SK-N-SH (cell line): ENCODE data around the gene SPATA31C1. TPM values are rescaled to one million over a fixed set of nuclear protein-coding genes. Genes with fewer than 3 reads are reported as not detected.

Source experiments
- CTCF ChIA-PET: fragments of 300-600, 350-600 bp; formaldehyde crosslinking; extraction: SDS; loops from one replicate; lab custom pipeline; 2021; lab: Yijun Ruan, JAX
- POLR2A ChIA-PET: fragments of 350-600 bp; sonication (Branson Sonifier 250); formaldehyde crosslinking; extraction: SDS; loops from one replicate; lab custom pipeline; 2020; ENCODE audit warnings: antibody characterized with exemption, inconsistent platforms; lab: Yijun Ruan, JAX
- DNase-seq: peaks from one replicate; pipeline ENCODE4 v3.0.0; 2012
- H2AFZ ChIP-seq: fragments of 200-600 bp; sonication (generic); 2 replicates; pipeline ENCODE4 v1.8.1; 2016; ENCODE audit warnings: antibody characterized with exemption, mild to moderate bottlenecking, low read depth
- H3F3A ChIP-seq: fragments of 200-600 bp; sonication (generic); replicated peaks from 2 replicates; pipeline ENCODE3; 2016; ENCODE audit warnings: antibody characterized with exemption, mild to moderate bottlenecking; ENCODE audit not compliant: insufficient read depth
- H3K27ac ChIP-seq, 2 experiments: fragments of 200-500 bp in 1 of 2; fragments of 200-600 bp in 1 of 2; sonication (Bioruptor generic) in 1 of 2; sonication (generic), shearing (Covaris generic) in 1 of 2; 2 replicates each; pipeline versions ENCODE4 v1.5.1 to v1.6.1; 2014 to 2016; ENCODE audit warnings: low read depth in 2 of 2, inconsistent platforms in 1 of 2, low read length in 1 of 2, mild to moderate bottlenecking in 1 of 2, mixed read lengths in 1 of 2
- H3K27me3 ChIP-seq: fragments of 200-600 bp; sonication (generic), shearing (Covaris generic); 2 replicates; pipeline ENCODE4 v1.6.1; 2016; ENCODE audit warnings: mixed run types; ENCODE audit not compliant: insufficient read depth
- H3K36me3 ChIP-seq, 2 experiments: fragments of 200-500 bp in 1 of 2; fragments of 200-600 bp in 1 of 2; sonication (Bioruptor generic) in 1 of 2; sonication (generic) in 1 of 2; replicated peaks in 1 of 2; 2 replicates each; pipeline versions ENCODE3 to v1.5.1; 2014 to 2016; ENCODE audit warnings: low read length in 1 of 2, mild to moderate bottlenecking in 1 of 2; ENCODE audit not compliant: insufficient read depth in 2 of 2, control insufficient read depth in 1 of 2
- H3K4me1 ChIP-seq, 2 experiments: fragments of 200-500 bp in 1 of 2; fragments of 200-600 bp in 1 of 2; sonication (Bioruptor generic) in 1 of 2; sonication (generic), shearing (Covaris generic) in 1 of 2; 2 replicates each; pipeline versions ENCODE4 v1.5.1 to v1.6.1; 2014 to 2016; ENCODE audit warnings: low read depth in 1 of 2, low read length in 1 of 2, mixed run types in 1 of 2; ENCODE audit not compliant: insufficient read depth in 2 of 2, control insufficient read depth in 1 of 2
- H3K4me2 ChIP-seq: fragments of 200-600 bp; sonication (generic), shearing (Covaris generic); 2 replicates; pipeline ENCODE4 v1.6.1; 2017; ENCODE audit warnings: mixed run types
- H3K4me3 ChIP-seq, 2 experiments: fragments of 200-500 bp in 1 of 2; fragments of 200-600 bp in 1 of 2; sonication (Bioruptor generic) in 1 of 2; sonication (generic), shearing (Covaris generic) in 1 of 2; 2 replicates each; pipeline versions ENCODE4 v1.5.1 to v1.8.1; 2014 to 2016; ENCODE audit warnings: low read depth in 2 of 2, inconsistent platforms in 1 of 2, low read length in 1 of 2, mild to moderate bottlenecking in 1 of 2, mixed read lengths in 1 of 2, moderate library complexity in 1 of 2
- H3K79me2 ChIP-seq: fragments of 200-600 bp; sonication (generic); 2 replicates; pipeline ENCODE4 v1.8.1; 2017; ENCODE audit warnings: mild to moderate bottlenecking; ENCODE audit not compliant: insufficient read depth
- H3K9ac ChIP-seq: fragments of 200-600 bp; sonication (generic); 2 replicates; pipeline ENCODE4 v1.6.1; 2017; ENCODE audit warnings: mixed run types
- H3K9me2 ChIP-seq: fragments of 200-600 bp; sonication (generic); 2 replicates; pipeline ENCODE4 v1.6.1; 2017; ENCODE audit warnings: mixed run types
- H3K9me3 ChIP-seq: fragments of 200-600 bp; sonication (generic); 2 replicates; pipeline ENCODE4 v1.6.1; 2017; ENCODE audit warnings: mixed run types, mild to moderate bottlenecking, moderate library complexity
- H4K20me1 ChIP-seq: fragments of 200-600 bp; sonication (generic); 2 replicates; pipeline ENCODE4 v1.6.1; 2017; ENCODE audit warnings: mild to moderate bottlenecking, mixed run types; ENCODE audit not compliant: insufficient read depth
- EP300 ChIP-seq, 2 experiments: IDR thresholded peaks; 2 replicates each; pipeline versions ENCODE4 v1.4.0 to v1.6.1; 2012; ENCODE audit warnings: borderline replicate concordance in 1 of 2, low read depth in 1 of 2, low read length in 1 of 2
- FOSL2 ChIP-seq: IDR thresholded peaks from 2 replicates; pipeline ENCODE4 v1.4.0; 2012; ENCODE audit warnings: low read depth, mild to moderate bottlenecking, moderate library complexity, borderline replicate concordance
- FOXJ3 ChIP-seq: sonication (generic); formaldehyde crosslinking; IDR thresholded peaks from 2 replicates; pipeline ENCODE4 v1.5.1; 2020; ENCODE audit warnings: mild to moderate bottlenecking, missing genetic modification reagents
- MEF2A ChIP-seq: IDR thresholded peaks from 2 replicates; pipeline ENCODE4 v1.4.0; 2012; ENCODE audit warnings: low read depth, borderline replicate concordance
- MXI1 ChIP-seq: IDR thresholded peaks from 2 replicates; pipeline ENCODE4 v1.6.1; 2012; ENCODE audit warnings: mild to moderate bottlenecking, low read depth, low read length, improper control_type of control experiment
- NRF1 ChIP-seq: IDR thresholded peaks from 2 replicates; pipeline ENCODE4 v1.6.1; 2012; ENCODE audit warnings: low read depth, mild to moderate bottlenecking, low read length
- RAD21 ChIP-seq: IDR thresholded peaks from 2 replicates; pipeline ENCODE4 v1.6.1; 2012; ENCODE audit warnings: mild to moderate bottlenecking, low read length
- RCOR1 ChIP-seq: fragments of 150-350 bp; IDR thresholded peaks from 2 replicates; pipeline ENCODE4 v1.6.1; 2017; ENCODE audit warnings: antibody characterized with exemption, low read length
- SMC3 ChIP-seq: IDR thresholded peaks from 2 replicates; pipeline ENCODE4 v1.6.1; 2012; ENCODE audit warnings: low read depth, low read length, improper control_type of control experiment
- TAF1 ChIP-seq: IDR thresholded peaks from 2 replicates; pipeline ENCODE4 v1.6.1; 2012; ENCODE audit warnings: low read depth, mild to moderate bottlenecking, low read length, moderate library complexity, borderline replicate concordance
- TEAD4 ChIP-seq: IDR thresholded peaks from 2 replicates; pipeline ENCODE4 v1.4.0; 2012; ENCODE audit warnings: mild to moderate bottlenecking, borderline replicate concordance; ENCODE audit not compliant: insufficient read depth
- YY1 ChIP-seq: IDR thresholded peaks from 2 replicates; pipeline ENCODE4 v1.4.0; 2012; ENCODE audit warnings: low read depth, mild to moderate bottlenecking
- WGBS: methylation state at CpG from one replicate; pipeline ENCODE4 v1.1.6; 2017; ENCODE audit warnings: low lambda C conversion rate; 5-methylcytosine and 5-hydroxymethylcytosine counted together
- polyA plus RNA-seq, 3 experiments: library from polyadenylated mRNA; depleted of rRNA; stranded (reverse); fragments of >200 nt; gene quantifications; 2 replicates each; pipeline ENCODE4 v1.2.3, GENCODE V29; 2012
- TF ChIP-seq, protein P1 (sequence below): IDR thresholded peaks from 2 replicates; pipeline ENCODE4 v1.4.0; 2012; ENCODE audit warnings: low read depth, borderline replicate concordance
- TF ChIP-seq, protein P2 (sequence below): fragments of 150-350 bp; IDR thresholded peaks from 2 replicates; pipeline ENCODE4 v1.6.1; 2016; ENCODE audit warnings: mild to moderate bottlenecking, low read depth, low read length
- TF ChIP-seq, protein P3 (sequence below): IDR thresholded peaks from 2 replicates; pipeline ENCODE4 v1.4.0; 2012; ENCODE audit warnings: low read depth
- TF ChIP-seq, protein P4 (sequence below): fragments of 150-350 bp; IDR thresholded peaks from 2 replicates; pipeline ENCODE4 v1.6.1; 2017; ENCODE audit warnings: antibody characterized with exemption, low read length, low read depth, borderline replicate concordance
- TF ChIP-seq, protein P5 (sequence below): IDR thresholded peaks from 2 replicates; pipeline ENCODE4 v1.4.0; 2012; ENCODE audit warnings: low read depth, borderline replicate concordance

SPATA31C1 gene
- polyA plus RNA-seq, 1 of the 3 experiments (the other 2 are of a cell fraction) = not detected

DNA sequence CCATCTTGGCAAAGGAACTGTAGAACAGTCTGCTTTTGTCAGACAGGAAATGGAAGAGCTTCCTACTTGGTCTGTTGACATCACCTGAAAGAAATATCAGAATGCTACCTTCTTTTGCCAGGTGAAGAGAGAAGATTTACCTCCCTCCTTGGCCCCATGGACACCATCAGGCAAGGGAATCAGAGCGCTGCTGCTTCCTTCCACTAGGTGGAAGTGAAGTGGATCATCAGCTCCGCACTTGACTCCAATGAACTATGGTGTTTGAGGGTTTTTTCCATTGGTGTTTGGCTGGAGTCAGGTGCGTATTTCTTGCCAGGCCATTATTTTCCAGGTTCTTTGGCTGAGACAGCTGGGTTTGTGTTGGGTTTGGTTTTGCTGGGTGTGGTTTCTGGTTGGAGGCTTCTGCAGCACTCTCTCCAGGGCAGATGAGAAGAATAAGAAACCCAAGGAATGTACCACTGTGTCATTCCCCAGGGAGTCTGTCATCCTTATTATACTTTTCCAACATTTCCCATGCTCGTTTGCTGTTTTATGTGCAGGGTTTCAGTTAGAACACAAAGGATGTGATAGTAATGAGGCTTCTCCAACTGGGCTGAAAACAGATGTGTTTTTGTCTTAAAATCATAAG, 22.6 kb upstream of the SPATA31C1 start:
- TF ChIP-seq, protein P1, sequence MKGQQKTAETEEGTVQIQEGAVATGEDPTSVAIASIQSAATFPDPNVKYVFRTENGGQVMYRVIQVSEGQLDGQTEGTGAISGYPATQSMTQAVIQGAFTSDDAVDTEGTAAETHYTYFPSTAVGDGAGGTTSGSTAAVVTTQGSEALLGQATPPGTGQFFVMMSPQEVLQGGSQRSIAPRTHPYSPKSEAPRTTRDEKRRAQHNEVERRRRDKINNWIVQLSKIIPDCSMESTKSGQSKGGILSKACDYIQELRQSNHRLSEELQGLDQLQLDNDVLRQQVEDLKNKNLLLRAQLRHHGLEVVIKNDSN = no peak
- no peak for TF ChIP-seq SMC3
- no peak for TF ChIP-seq FOXJ3 (CRISPR knock-in tag)
- no peak for TF ChIP-seq RAD21
- TF ChIP-seq TEAD4 = no peak
- no peak for TF ChIP-seq NRF1
- TF ChIP-seq, protein P2, sequence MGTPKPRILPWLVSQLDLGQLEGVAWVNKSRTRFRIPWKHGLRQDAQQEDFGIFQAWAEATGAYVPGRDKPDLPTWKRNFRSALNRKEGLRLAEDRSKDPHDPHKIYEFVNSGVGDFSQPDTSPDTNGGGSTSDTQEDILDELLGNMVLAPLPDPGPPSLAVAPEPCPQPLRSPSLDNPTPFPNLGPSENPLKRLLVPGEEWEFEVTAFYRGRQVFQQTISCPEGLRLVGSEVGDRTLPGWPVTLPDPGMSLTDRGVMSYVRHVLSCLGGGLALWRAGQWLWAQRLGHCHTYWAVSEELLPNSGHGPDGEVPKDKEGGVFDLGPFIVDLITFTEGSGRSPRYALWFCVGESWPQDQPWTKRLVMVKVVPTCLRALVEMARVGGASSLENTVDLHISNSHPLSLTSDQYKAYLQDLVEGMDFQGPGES = no peak
- TF ChIP-seq FOSL2 = no peak
- no peaks in the 10 kb centered on the region; the same call in 1 of the 2 replicates for H3K9me2 ChIP-seq
- no peaks in the 10 kb centered on the region for H3K36me3 ChIP-seq
- no peaks in the 10 kb centered on the region for H3K9me3 ChIP-seq
- H3K27me3 ChIP-seq = no peaks in the 10 kb centered on the region
- H3K79me2 ChIP-seq = no peaks in the 10 kb centered on the region; the same call in 1 of the 2 replicates
- H3K9ac ChIP-seq = no peak overlapping the region
- H3F3A ChIP-seq = no peaks in the 10 kb centered on the region
- no peak overlapping the region for H2AFZ ChIP-seq
- POLR2A ChIA-PET = no interaction called here
- WGBS = 23% methylated on average over 4 of the region's 4 CpGs
- no peak for DNase-seq
- CTCF ChIA-PET = interaction anchor here (0.8 to 1.8 kb wide), 2 partner anchors 11 to 82 kb away, joined by 4 read pairs; no protein-coding TSS in a partner anchor
- H3K4me2 ChIP-seq = no peak overlapping the region
- no peaks in the 10 kb centered on the region for H4K20me1 ChIP-seq
- no peaks in the 10 kb centered on the region for H3K4me1 ChIP-seq
- no peak overlapping the region for H3K4me3 ChIP-seq
- no peak overlapping the region for H3K27ac ChIP-seq

DNA sequence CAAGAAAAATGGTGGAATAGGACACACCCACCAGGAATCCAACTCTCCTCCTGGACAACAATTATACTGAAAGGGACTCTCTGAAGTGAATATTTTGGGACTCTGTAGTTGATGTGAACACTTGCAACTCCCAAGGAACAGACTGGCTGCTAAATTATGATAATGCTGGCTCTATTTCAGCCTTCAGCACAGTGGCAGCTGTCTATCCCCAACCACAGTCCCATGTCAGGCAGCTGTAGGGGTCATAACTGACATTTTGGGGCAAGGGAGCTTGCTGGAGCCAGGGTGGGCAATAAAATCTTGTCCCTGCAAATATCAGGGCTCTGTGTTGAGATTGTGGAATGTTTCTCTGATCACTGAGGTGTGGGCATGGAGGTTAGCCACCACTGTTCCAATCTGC, 20.9 kb upstream of the SPATA31C1 start:
- DNase-seq = no peak
- CTCF ChIA-PET = no interaction called here
- TF ChIP-seq, protein P1 = no peak
- TF ChIP-seq, protein P3, sequence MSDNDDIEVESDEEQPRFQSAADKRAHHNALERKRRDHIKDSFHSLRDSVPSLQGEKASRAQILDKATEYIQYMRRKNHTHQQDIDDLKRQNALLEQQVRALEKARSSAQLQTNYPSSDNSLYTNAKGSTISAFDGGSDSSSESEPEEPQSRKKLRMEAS = no peak
- TF ChIP-seq, protein P4, sequence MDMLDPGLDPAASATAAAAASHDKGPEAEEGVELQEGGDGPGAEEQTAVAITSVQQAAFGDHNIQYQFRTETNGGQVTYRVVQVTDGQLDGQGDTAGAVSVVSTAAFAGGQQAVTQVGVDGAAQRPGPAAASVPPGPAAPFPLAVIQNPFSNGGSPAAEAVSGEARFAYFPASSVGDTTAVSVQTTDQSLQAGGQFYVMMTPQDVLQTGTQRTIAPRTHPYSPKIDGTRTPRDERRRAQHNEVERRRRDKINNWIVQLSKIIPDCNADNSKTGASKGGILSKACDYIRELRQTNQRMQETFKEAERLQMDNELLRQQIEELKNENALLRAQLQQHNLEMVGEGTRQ = no peak
- no peak for TF ChIP-seq TAF1
- no peak for TF ChIP-seq YY1
- no peak for TF ChIP-seq MEF2A
- TF ChIP-seq RCOR1 = no peak
- TF ChIP-seq, protein P5, sequence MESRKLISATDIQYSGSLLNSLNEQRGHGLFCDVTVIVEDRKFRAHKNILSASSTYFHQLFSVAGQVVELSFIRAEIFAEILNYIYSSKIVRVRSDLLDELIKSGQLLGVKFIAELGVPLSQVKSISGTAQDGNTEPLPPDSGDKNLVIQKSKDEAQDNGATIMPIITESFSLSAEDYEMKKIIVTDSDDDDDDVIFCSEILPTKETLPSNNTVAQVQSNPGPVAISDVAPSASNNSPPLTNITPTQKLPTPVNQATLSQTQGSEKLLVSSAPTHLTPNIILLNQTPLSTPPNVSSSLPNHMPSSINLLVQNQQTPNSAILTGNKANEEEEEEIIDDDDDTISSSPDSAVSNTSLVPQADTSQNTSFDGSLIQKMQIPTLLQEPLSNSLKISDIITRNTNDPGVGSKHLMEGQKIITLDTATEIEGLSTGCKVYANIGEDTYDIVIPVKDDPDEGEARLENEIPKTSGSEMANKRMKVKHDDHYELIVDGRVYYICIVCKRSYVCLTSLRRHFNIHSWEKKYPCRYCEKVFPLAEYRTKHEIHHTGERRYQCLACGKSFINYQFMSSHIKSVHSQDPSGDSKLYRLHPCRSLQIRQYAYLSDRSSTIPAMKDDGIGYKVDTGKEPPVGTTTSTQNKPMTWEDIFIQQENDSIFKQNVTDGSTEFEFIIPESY = no peak
- TF ChIP-seq EP300 (IDR thresholded peaks at IDR 0.05; ENCODE audit: borderline replicate concordance in 1 of 2, low read depth in 1 of 2, low read length in 1 of 2) = no peak
- TF ChIP-seq, protein P2 = no peak
- TF ChIP-seq MXI1 = no peak

More for the DNA sequence above, 20.9 kb upstream of the SPATA31C1 start:
- no peak overlapping the region for H3K27ac ChIP-seq
- no peaks in the 10 kb centered on the region for H3K36me3 ChIP-seq
- no peaks in the 10 kb centered on the region for H3K27me3 ChIP-seq
- POLR2A ChIA-PET = no interaction called here
- H3K9me2 ChIP-seq = no peaks in the 10 kb centered on the region; the same call in 1 of the 2 replicates
- no peaks in the 10 kb centered on the region for H3K4me1 ChIP-seq
- H3K9me3 ChIP-seq = no peaks in the 10 kb centered on the region
- H3F3A ChIP-seq = no peaks in the 10 kb centered on the region
- H2AFZ ChIP-seq = no peak overlapping the region
- no peak overlapping the region for H3K9ac ChIP-seq
- H4K20me1 ChIP-seq = no peaks in the 10 kb centered on the region
- H3K4me3 ChIP-seq = no peak overlapping the region
- no peaks in the 10 kb centered on the region; the same call in 1 of the 2 replicates for H3K79me2 ChIP-seq
- H3K4me2 ChIP-seq = no peak overlapping the region
